BJ (cell line): ENCODE data around the gene CDC26. TPM values are rescaled to one million over a fixed set of nuclear protein-coding genes. Genes with fewer than 3 reads are reported as not detected.

ENCODE experiments used
- CTCF ChIA-PET: fragments of 350-600 bp; formaldehyde crosslinking; extraction: SDS; loops from one replicate; lab custom pipeline; 2021; ENCODE audit warnings: antibody characterized with exemption, inconsistent platforms; lab: Yijun Ruan, JAX
- POLR2A ChIA-PET: fragments of 300-600 bp; sonication (Branson Sonifier 250); formaldehyde crosslinking; extraction: SDS; loops from one replicate; lab custom pipeline; 2021; ENCODE audit warnings: antibody characterized with exemption; lab: Charles Lee
- DNase-seq: peaks from one replicate; pipeline ENCODE4 v3.0.0-alpha.2; 2011; ENCODE audit warnings: low read depth
- H3K27me3 ChIP-seq: 2 replicates; pipeline ENCODE4 v1.6.0; 2011; ENCODE audit warnings: low read length; ENCODE audit not compliant: control insufficient read depth, insufficient read depth
- H3K36me3 ChIP-seq: 2 replicates; pipeline ENCODE4 v1.5.1; 2011; ENCODE audit warnings: low read length; ENCODE audit not compliant: control insufficient read depth, insufficient read depth
- H3K4me3 ChIP-seq: 2 replicates; pipeline ENCODE4 v1.5.1; 2011; ENCODE audit warnings: low read depth, mild to moderate bottlenecking, control low read depth, low read length
- CTCF ChIP-seq: IDR thresholded peaks from 2 replicates; pipeline ENCODE4 v1.5.1; 2011; ENCODE audit warnings: low read depth, mild to moderate bottlenecking, control low read depth, inconsistent platforms, low read length, moderate library complexity; ENCODE audit not compliant: insufficient read depth
- polyA plus RNA-seq: library from polyadenylated mRNA; depleted of rRNA; stranded (reverse); fragments of >200 nt; gene quantifications from 2 replicates; pipeline ENCODE4 v1.2.3, GENCODE V29; 2011

The CDC26 gene
- polyA plus RNA-seq, 1 experiment: 11.1 TPM

- POLR2A ChIA-PET: no interaction called here
These were observed 29.5 kb downstream of the CDC26 start for GRCh38 chr9:113245894-113246293.

GRCh38 chr9:113244556-113244955, 30.8 kb downstream of the CDC26 start:
- ChIA-PET POLR2A (no interaction called here), CTCF (no interaction called here)
- H3K36me3 ChIP-seq: no peaks in the 10 kb centered on the region
- no peak for DNase-seq
- no peak overlapping the region for H3K4me3 ChIP-seq
- no peak for TF ChIP-seq CTCF
- H3K27me3 ChIP-seq: no peaks in the 10 kb centered on the region

More at GRCh38 chr9:113245894-113246293, 29.5 kb downstream of the CDC26 start:
- H3K27me3 ChIP-seq: no peaks in the 10 kb centered on the region
- CTCF ChIA-PET: no interaction called here
- DNase-seq: no peak
- H3K4me3 ChIP-seq: no peak overlapping the region
- H3K36me3 ChIP-seq: no peaks in the 10 kb centered on the region
- TF ChIP-seq CTCF: no peak

GRCh38 chr9:113241161-113241560, 34.2 kb downstream of the CDC26 start:
- H3K36me3 ChIP-seq: no peaks in the 10 kb centered on the region
- TF ChIP-seq CTCF: no peak
- no peaks in the 10 kb centered on the region for H3K27me3 ChIP-seq
- no peak for DNase-seq
- ChIA-PET POLR2A (no interaction called here), CTCF (interaction anchor here (1.4 kb wide), 1 partner anchor 19 kb away, joined by 4 read pairs; the partner anchor contains the start of gene SLC31A1)
- no peak overlapping the region for H3K4me3 ChIP-seq

- Histone ChIP-seq H3K4me3 (no peak overlapping the region), H3K36me3 (no peaks in the 10 kb centered on the region), H3K27me3 (no peaks in the 10 kb centered on the region)
- DNase-seq: no peak
- CTCF ChIA-PET: interaction anchor here (0.6 kb wide), 1 partner anchor 50 kb away, joined by 3 read pairs; no protein-coding TSS in a partner anchor
- POLR2A ChIA-PET: no interaction called here
- TF ChIP-seq CTCF: no peak
These were observed 36.5 kb downstream of the CDC26 start for GRCh38 chr9:113238859-113239232.

GRCh38 chr9:113238202-113238858, 37.0 kb downstream of the CDC26 start:
- TF ChIP-seq CTCF: no peak
- no peak overlapping the region for H3K4me3 ChIP-seq
- no peaks in the 10 kb centered on the region for H3K36me3 ChIP-seq
- CTCF ChIA-PET: interaction anchor here (0.6 kb wide), 1 partner anchor 49 kb away, joined by 3 read pairs; no protein-coding TSS in a partner anchor
- POLR2A ChIA-PET: no interaction called here
- no peak for DNase-seq
- no peaks in the 10 kb centered on the region for H3K27me3 ChIP-seq
